Uterus (tissue), 2 donors: ENCODE measurements around the gene USP12.

Experiments
- POLR2A ChIP-seq, 2 donors: fragments of 450-650 bp; IDR thresholded peaks; one replicate each; pipeline ENCODE4 v1.6.1; 2016; ENCODE audit warnings: antibody characterized with exemption in 2 of 2, mild to moderate bottlenecking in 1 of 2, moderate library complexity in 1 of 2
- TF ChIP-seq, protein P1 (sequence below), 4 experiments: fragments of 200-600 bp in 2 of 4; fragments of 450-650 bp in 2 of 4; sonication (generic) in 2 of 4; IDR thresholded peaks; one replicate each; pipeline ENCODE4 v1.5.1; 2016 to 2019; ENCODE audit warnings: antibody characterized with exemption in 4 of 4, mild to moderate bottlenecking in 2 of 4, moderate library complexity in 1 of 4

DNA sequence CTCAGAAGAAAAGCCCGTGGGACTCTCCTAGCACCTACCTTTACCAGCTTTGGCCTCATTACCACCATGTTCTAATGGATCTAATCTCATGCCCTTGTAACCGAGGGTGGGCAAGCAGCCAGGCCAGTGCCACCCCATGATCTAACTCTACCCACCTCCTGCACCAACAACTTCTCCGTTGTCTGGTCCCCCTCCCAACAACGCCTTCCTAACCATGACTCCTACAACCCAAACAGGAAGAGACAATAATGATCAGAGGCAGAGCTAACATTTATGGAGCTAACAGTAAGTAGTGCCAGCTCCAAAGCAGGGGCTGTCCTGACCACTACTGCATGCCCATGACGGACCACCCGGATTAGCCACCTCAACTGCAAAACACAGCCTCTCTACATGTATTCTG lies 3.5 kb downstream of the USP12 start:
- TF ChIP-seq, protein P1, sequence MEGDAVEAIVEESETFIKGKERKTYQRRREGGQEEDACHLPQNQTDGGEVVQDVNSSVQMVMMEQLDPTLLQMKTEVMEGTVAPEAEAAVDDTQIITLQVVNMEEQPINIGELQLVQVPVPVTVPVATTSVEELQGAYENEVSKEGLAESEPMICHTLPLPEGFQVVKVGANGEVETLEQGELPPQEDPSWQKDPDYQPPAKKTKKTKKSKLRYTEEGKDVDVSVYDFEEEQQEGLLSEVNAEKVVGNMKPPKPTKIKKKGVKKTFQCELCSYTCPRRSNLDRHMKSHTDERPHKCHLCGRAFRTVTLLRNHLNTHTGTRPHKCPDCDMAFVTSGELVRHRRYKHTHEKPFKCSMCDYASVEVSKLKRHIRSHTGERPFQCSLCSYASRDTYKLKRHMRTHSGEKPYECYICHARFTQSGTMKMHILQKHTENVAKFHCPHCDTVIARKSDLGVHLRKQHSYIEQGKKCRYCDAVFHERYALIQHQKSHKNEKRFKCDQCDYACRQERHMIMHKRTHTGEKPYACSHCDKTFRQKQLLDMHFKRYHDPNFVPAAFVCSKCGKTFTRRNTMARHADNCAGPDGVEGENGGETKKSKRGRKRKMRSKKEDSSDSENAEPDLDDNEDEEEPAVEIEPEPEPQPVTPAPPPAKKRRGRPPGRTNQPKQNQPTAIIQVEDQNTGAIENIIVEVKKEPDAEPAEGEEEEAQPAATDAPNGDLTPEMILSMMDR (IDR thresholded peaks at IDR 0.05): no peak
- no peak for TF ChIP-seq POLR2A (IDR thresholded peaks at IDR 0.05)
